B cell (primary cell): ENCODE measurements around the gene WASF1. TPM values are rescaled to one million over a fixed set of nuclear protein-coding genes. Genes with fewer than 3 reads are reported as not detected.
A peak's percentile ranks its signal among the peaks of the same experiment; 100 is the strongest.

Source experiments
- ATAC-seq: fragments of 200-7000 bp; cut with Tn5 transposase; one replicate; pipeline ENCODE4 v1.10.0; 2021; ENCODE audit warnings: low read depth, mild to moderate bottlenecking, moderate number of reproducible peaks, moderate library complexity
- CTCF ChIA-PET: fragments of 350-600 bp; sonication (Branson Sonifier 250); formaldehyde crosslinking; loops from one replicate; lab custom pipeline; 2021; ENCODE audit warnings: antibody characterized with exemption, inconsistent platforms; lab: Charles Lee
- POLR2A ChIA-PET: fragments of 350-600 bp; sonication (Branson Sonifier 250); formaldehyde crosslinking; loops from one replicate; lab custom pipeline; 2021; ENCODE audit warnings: antibody characterized with exemption; lab: Charles Lee
- DNase-seq: peaks from one replicate; pipeline ENCODE4 v3.0.0; 2013
- H2AFZ ChIP-seq: 2 replicates; pipeline ENCODE4 v1.6.1; 2012; ENCODE audit warnings: mild to moderate bottlenecking, low read depth, low read length; ENCODE audit not compliant: insufficient read depth, poor library complexity, severe bottlenecking
- H3K27ac ChIP-seq, 2 donors: 1 replicate in 1 of 2; 2 replicates in 1 of 2; pipeline ENCODE4 v1.5.1; 2012 to 2013; ENCODE audit warnings: low read length in 2 of 2, mild to moderate bottlenecking in 2 of 2, moderate library complexity in 1 of 2
- H3K27me3 ChIP-seq, 4 experiments: fragments of 200-600 bp in 1 of 4; sonication (generic) in 1 of 4; replicated peaks in 1 of 4; 1 replicate in 2 of 4; 2 replicates in 2 of 4; pipeline versions ENCODE4 v1.6.1 to v1.7.0; 2013 to 2016; ENCODE audit warnings: low read length in 3 of 4, mild to moderate bottlenecking in 2 of 4, mixed read lengths in 1 of 4, moderate library complexity in 1 of 4; ENCODE audit not compliant: insufficient read depth in 4 of 4, control insufficient read depth in 3 of 4; ENCODE audit errors: control extremely low read depth in 1 of 4
- H3K36me3 ChIP-seq, 2 experiments: replicated peaks in 1 of 2; 1 replicate in 1 of 2; 2 replicates in 1 of 2; pipeline versions ENCODE4 v1.6.1 to v1.7.1; 2013; ENCODE audit warnings: low read length in 1 of 2; ENCODE audit not compliant: insufficient read depth in 2 of 2, control insufficient read depth in 1 of 2; ENCODE audit errors: control extremely low read depth in 1 of 2, extremely low read depth in 1 of 2
- H3K4me1 ChIP-seq, 2 donors: fragments of 200-600 bp in 1 of 2; sonication (generic) in 1 of 2; 1 replicate in 1 of 2; 2 replicates in 1 of 2; pipeline versions ENCODE4 v1.5.1 to v1.6.1; 2013 to 2017; ENCODE audit warnings: low read length in 2 of 2; ENCODE audit not compliant: control insufficient read depth in 2 of 2, insufficient read depth in 2 of 2
- H3K4me2 ChIP-seq: replicated peaks from 2 replicates; pipeline ENCODE3; 2012; ENCODE audit warnings: mild to moderate bottlenecking, low read depth, low read length; ENCODE audit not compliant: poor library complexity, severe bottlenecking
- H3K4me3 ChIP-seq, 5 experiments: fragments of 200-600 bp in 1 of 5; sonication (generic) in 1 of 5; 1 replicate in 3 of 5; 2 replicates in 2 of 5; pipeline versions ENCODE4 v1.5.1 to v1.7.0; 2011 to 2016; ENCODE audit warnings: low read length in 4 of 5, mild to moderate bottlenecking in 4 of 5, low read depth in 2 of 5, control low read depth in 1 of 5, moderate library complexity in 1 of 5; ENCODE audit not compliant: insufficient read depth in 1 of 5; ENCODE audit errors: control extremely low read depth in 1 of 5, extremely low read depth in 1 of 5
- H3K79me2 ChIP-seq: fragments of 200-600 bp; sonication (generic); one replicate; pipeline ENCODE4 v1.6.0; 2016; ENCODE audit warnings: low read length; ENCODE audit not compliant: control insufficient read depth, insufficient read depth
- H3K9ac ChIP-seq: fragments of 200-600 bp; sonication (generic); 2 replicates; pipeline ENCODE4 v1.6.1; 2017; ENCODE audit warnings: mild to moderate bottlenecking, low read length, moderate library complexity
- H3K9me3 ChIP-seq, 3 donors: one replicate each; pipeline versions ENCODE4 v1.6.1 to v1.7.1; 2013; ENCODE audit warnings: low read length in 2 of 3; ENCODE audit not compliant: control insufficient read depth in 2 of 3, insufficient read depth in 1 of 3; ENCODE audit errors: control extremely low read depth in 1 of 3
- H4K20me1 ChIP-seq: 2 replicates; pipeline ENCODE4 v1.6.0; 2012; ENCODE audit warnings: mild to moderate bottlenecking, low read length; ENCODE audit not compliant: insufficient read depth, control insufficient read depth, poor library complexity, severe bottlenecking
- H3K27ac Mint-ChIP-seq: one replicate; pipeline ENCODE4 v1.8.0; 2021; ENCODE audit warnings: mixed read lengths
- H3K27me3 Mint-ChIP-seq: one replicate; pipeline ENCODE4 v1.8.0; 2021; ENCODE audit warnings: mixed read lengths
- H3K4me1 Mint-ChIP-seq: one replicate; pipeline ENCODE4 v1.8.0; 2021; ENCODE audit warnings: mixed read lengths
- H3K4me3 Mint-ChIP-seq: one replicate; pipeline ENCODE4 v1.8.0; 2021; ENCODE audit warnings: mixed read lengths
- H3K9me3 Mint-ChIP-seq: one replicate; pipeline ENCODE4 v1.8.0; 2022; ENCODE audit warnings: mixed read lengths; ENCODE audit not compliant: insufficient read depth
- EZH2 ChIP-seq: IDR thresholded peaks from 2 replicates; pipeline ENCODE4 v1.6.1; 2012; ENCODE audit warnings: borderline replicate concordance, low read depth, mild to moderate bottlenecking, moderate library complexity, low read length; ENCODE audit not compliant: insufficient read depth, poor library complexity, severe bottlenecking
- WGBS: methylation state at CpG from one replicate; pipeline ENCODE4 v1.1.5; 2013; ENCODE audit warnings: missing lambda C conversion rate; ENCODE audit not compliant: insufficient coverage; 5-methylcytosine and 5-hydroxymethylcytosine counted together
- intact Hi-C: fragments of 100-400 bp; cut with micrococcal nuclease; formaldehyde crosslinking; loops from one replicate; pipeline ENCODE4 v1.10.0; 2022
- polyA plus RNA-seq: library from polyadenylated mRNA; depleted of rRNA; stranded (reverse); fragments of >200 nt; gene quantifications from 2 replicates; pipeline ENCODE4 v1.2.3, GENCODE V29; 2012
- total RNA-seq, 2 donors: library from RNA; stranded (reverse); fragments of 120-200 nt in 1 of 2; gene quantifications; 1 replicate in 1 of 2; 2 replicates in 1 of 2; pipeline versions ENCODE4 v1.2.3 to v1.2.4, GENCODE V29; 2013 to 2022
- TF ChIP-seq, protein P1 (sequence below): fragments of 200-600 bp; IDR thresholded peaks from one replicate; pipeline ENCODE4 v1.8.0; 2022; ENCODE audit warnings: antibody characterized with exemption, mild to moderate bottlenecking

Gene WASF1
- total and polyA plus RNA-seq, 2 donors (not counting 1 experiment from before 2014, with no cell fraction given): 8.6 to 10.8 TPM

DNA sequence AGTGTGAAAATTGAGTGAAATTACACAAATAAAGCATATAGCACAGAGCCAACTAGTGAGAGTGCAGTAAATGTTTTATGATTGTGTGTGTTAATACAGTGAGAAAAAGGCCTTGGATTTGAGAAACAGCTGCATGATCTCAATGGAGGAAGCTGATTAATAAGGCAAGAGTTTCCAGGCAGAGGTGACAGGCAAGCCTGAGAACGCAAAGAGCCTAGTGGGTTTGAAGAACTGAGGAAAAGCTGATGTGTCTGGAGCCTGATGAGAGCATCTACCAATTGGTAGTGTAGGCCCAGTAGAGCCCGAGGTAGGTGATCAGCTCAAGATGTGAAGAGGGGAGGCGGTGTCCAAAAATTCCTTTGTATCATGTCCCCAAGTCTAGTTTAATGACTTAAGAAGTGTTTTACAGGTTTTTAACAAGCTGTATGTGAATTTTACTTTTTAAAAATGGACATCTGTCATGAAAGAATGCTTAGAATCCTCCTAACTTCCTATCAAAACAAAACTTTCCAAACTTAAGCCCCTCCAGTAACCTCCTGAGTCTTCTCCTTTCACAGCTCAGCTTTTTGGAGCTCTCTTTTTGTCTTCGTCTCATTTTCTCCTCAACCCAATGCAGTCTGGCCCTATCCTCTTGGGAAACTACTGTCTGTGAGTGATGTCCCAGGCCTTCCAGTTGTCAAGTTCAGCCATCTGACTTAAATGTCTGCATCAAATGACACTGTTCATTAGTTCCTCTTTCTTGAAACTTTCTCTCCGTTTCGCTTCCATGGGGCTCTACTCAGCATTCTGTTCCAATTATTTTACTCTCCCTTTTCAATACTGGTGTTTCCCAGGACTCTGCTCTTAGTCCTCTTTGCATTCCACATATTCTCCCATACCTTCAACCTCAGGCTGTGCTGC, 1.9 kb upstream of the WASF1 start:
- DNase-seq (peak; percentile 70), ATAC-seq (no peak)
- peaks cover 38% of the 10 kb centered on the region for H4K20me1 ChIP-seq
- Mint-ChIP-seq H3K4me3 (no peak overlapping the region), H3K27ac (no peak overlapping the region), H3K4me1 (peaks cover 20% of the 10 kb centered on the region), H3K27me3 (no peaks in the 10 kb centered on the region), H3K9me3 (no peaks in the 10 kb centered on the region)
- H2AFZ ChIP-seq: peak overlapping the region; percentile 48
- H3K9ac ChIP-seq: peak overlapping the region; percentile 96
- no peaks in the 10 kb centered on the region for H3K9me3 ChIP-seq
- H3K79me2 ChIP-seq: peaks cover 63% of the 10 kb centered on the region
- intact Hi-C loops: loop anchor here (2.0 to 10.0 kb wide), 4 partner anchors 633 to 1303 kb away; partner anchors contain the start of genes CDK19, PPIL6, REV3L and SMPD2
- POLR2A ChIA-PET: interaction anchor here (0.6 kb wide), 1 partner anchor 39 kb away, joined by 3 read pairs; no protein-coding TSS in a partner anchor
- peak overlapping the region; percentile 93 for H3K4me2 ChIP-seq
- WGBS: 24% methylated on average over 6 of the region's 6 CpGs
- CTCF ChIA-PET: interaction anchor here (0.7 to 9.2 kb wide), 4 partner anchors 18 to 142 kb away, joined by 3 to 76 read pairs (median 8); no protein-coding TSS in a partner anchor
- no peaks in the 10 kb centered on the region for H3K27me3 ChIP-seq
- peaks cover 4 to 12% of the 10 kb centered on the region in 2 experiments for H3K36me3 ChIP-seq
- TF ChIP-seq, protein P1, sequence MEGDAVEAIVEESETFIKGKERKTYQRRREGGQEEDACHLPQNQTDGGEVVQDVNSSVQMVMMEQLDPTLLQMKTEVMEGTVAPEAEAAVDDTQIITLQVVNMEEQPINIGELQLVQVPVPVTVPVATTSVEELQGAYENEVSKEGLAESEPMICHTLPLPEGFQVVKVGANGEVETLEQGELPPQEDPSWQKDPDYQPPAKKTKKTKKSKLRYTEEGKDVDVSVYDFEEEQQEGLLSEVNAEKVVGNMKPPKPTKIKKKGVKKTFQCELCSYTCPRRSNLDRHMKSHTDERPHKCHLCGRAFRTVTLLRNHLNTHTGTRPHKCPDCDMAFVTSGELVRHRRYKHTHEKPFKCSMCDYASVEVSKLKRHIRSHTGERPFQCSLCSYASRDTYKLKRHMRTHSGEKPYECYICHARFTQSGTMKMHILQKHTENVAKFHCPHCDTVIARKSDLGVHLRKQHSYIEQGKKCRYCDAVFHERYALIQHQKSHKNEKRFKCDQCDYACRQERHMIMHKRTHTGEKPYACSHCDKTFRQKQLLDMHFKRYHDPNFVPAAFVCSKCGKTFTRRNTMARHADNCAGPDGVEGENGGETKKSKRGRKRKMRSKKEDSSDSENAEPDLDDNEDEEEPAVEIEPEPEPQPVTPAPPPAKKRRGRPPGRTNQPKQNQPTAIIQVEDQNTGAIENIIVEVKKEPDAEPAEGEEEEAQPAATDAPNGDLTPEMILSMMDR: no peak
- TF ChIP-seq EZH2: no peak
- H3K4me3 ChIP-seq: peak overlapping the region; percentile 66 to 100 (median 90)
- H3K4me1 ChIP-seq: peaks cover 35 to 45% of the 10 kb centered on the region in 2 donors
- peak overlapping the region; percentile 72 to 88 for H3K27ac ChIP-seq
